ENCODE results near the gene MEPCE.

GRCh38 chr7:100380196-100380595 lies 49.4 kb upstream of the MEPCE start:
- no peak for TF ChIP-seq CTCF (IDR thresholded peaks at IDR 0.05; ENCODE audit: low read depth, low read length, missing input control)
- TF ChIP-seq GABPA (IDR thresholded peaks at IDR 0.05 in 1 of 2, conservative IDR thresholded peaks at IDR 0.05 in 1 of 2): no peak
